ENCODE data around the gene SP6.
A peak's percentile ranks its signal among the peaks of the same experiment; 100 is the strongest.

SP6 gene

GRCh38 chr17:47878203-47879027, 27.5 kb upstream of the SP6 start:
- H4K20me1 ChIP-seq (ENCODE audit: insufficient read depth, low read length), result no peaks in the 10 kb centered on the region
- peaks cover 87% of the 10 kb centered on the region for H3K4me1 ChIP-seq (ENCODE audit: low read length)
- no peak overlapping the region for H3K4me3 ChIP-seq (ENCODE audit: low read length)
- no peaks in the 10 kb centered on the region for H3K9me3 ChIP-seq (ENCODE audit: insufficient read depth, low read length)
- H3K79me2 ChIP-seq (ENCODE audit: low read length), result no peaks in the 10 kb centered on the region
- H2AFZ ChIP-seq (ENCODE audit: low read depth, low read length), result peak overlapping the region; percentile 31; the same call in 1 of the 2 replicates
- no peaks in the 10 kb centered on the region for H3K36me3 ChIP-seq (replicated peaks; ENCODE audit: low read depth, low read length)
- TF ChIP-seq EZH2phosphoT487 (IDR thresholded peaks at IDR 0.05; ENCODE audit: low read depth), result no peak
- TF ChIP-seq CTCF (IDR thresholded peaks at IDR 0.05; ENCODE audit: low read depth, low read length), result no peak
- H3K4me2 ChIP-seq (ENCODE audit: low read length), result no peak overlapping the region
- H3K27me3 ChIP-seq (ENCODE audit: low read depth, low read length), result no peaks in the 10 kb centered on the region
- H3K9ac ChIP-seq (ENCODE audit: low read length), result peak overlapping the region; percentile 31; the same call in 1 of the 2 replicates
- peak overlapping the region; percentile 63 for H3K27ac ChIP-seq (ENCODE audit: low read length)

DNA sequence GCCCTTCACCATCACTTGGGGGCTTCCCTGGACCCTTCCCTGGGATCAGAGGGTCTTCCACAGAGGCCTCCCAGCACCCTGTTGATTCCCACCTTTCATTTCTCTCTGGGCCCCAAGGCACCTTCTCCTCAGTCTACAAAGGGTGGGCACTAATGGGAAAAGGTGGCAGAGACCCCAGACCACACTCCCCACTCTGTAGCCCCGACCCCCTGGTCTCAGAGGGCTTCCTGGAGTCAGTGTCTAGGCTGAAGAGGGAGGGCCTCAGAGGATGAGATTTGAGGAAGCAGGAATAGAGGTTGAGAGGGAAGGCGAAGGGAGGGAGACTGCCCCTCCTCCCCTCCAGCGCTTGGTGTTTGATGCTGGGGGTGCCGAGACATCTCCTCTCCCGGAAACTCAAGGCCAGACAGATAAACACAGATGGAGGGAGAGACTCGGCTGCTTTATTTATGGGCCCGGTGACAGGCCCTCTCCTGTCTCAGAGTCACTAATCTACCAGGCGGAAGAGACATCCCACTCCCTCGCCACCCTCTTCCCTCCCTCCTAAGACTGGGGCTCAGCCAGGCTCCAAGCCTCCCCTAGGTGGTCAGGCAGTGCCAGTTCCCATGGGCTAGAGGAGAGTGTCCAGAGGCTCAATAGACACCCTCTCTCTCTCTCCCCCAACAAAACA, 26.5 kb upstream of the SP6 start:
- H4K20me1 ChIP-seq (ENCODE audit: insufficient read depth, low read length), result no peaks in the 10 kb centered on the region
- TF ChIP-seq EZH2phosphoT487 (IDR thresholded peaks at IDR 0.05; ENCODE audit: low read depth), result no peak
- TF ChIP-seq CTCF (IDR thresholded peaks at IDR 0.05; ENCODE audit: low read depth, low read length), result no peak
- peak overlapping the region; percentile 31; the same call in 1 of the 2 replicates for H3K9ac ChIP-seq (ENCODE audit: low read length)
- H3K27ac ChIP-seq (ENCODE audit: low read length), result peak overlapping the region; percentile 63
- H3K4me3 ChIP-seq (ENCODE audit: low read length), result no peak overlapping the region
- H3K9me3 ChIP-seq (ENCODE audit: insufficient read depth, low read length), result no peaks in the 10 kb centered on the region
- peaks cover 91% of the 10 kb centered on the region for H3K4me1 ChIP-seq (ENCODE audit: low read length)
- no peaks in the 10 kb centered on the region for H3K27me3 ChIP-seq (ENCODE audit: low read depth, low read length)
- peak overlapping the region; percentile 21 for H3K4me2 ChIP-seq (ENCODE audit: low read length)
- H2AFZ ChIP-seq (ENCODE audit: low read depth, low read length), result peak overlapping the region; percentile 31
- no peaks in the 10 kb centered on the region for H3K36me3 ChIP-seq (replicated peaks; ENCODE audit: low read depth, low read length)
- H3K79me2 ChIP-seq (ENCODE audit: low read length), result no peaks in the 10 kb centered on the region

DNA sequence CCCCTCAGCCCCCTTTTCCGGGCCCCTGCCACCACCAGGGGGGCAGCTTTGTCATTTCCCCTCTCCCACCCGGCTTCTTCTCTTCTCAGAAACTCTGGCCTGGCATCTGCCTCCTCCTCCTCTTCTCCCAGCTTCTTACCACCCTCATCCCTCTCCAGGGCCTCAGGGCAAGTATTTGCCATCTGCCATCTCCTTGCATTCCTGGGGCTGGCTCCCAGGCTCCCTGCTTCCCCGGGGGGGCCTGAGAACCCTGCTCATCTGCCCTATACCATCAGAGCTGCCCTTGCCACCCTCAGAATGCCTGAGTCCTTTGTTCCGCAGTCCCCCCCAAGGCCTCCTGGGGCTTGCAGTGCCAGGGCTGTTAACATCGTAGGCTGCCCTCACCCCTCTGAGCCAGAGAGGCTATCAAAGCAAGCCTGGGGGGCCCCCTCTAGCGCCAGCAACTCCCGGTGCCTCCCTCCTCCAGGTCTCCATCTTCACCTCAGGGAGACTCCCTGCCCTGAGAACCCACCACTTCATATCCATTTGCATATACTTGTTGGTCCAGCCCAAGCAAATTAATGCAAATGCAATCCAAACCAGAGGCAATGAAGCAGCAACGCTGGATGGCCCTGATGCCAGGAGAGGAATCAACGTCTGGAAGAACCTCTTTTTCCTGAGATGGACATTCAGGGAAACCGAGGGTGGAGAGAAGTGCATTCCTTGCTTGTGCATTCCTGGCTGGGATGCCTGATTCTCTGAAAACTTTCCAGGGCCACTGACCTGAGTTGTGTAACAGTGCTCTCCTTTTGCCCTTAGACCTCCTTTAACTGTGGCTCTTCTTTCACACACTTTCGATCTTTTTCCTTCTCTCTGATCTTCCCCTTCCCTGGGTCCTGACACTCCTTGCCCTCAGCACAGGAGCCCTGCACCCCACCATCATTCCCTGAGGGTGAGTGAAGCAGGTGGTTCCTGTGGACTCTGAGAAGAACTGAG, 24.3 kb upstream of the SP6 start:
- H4K20me1 ChIP-seq (ENCODE audit: insufficient read depth, low read length), result no peaks in the 10 kb centered on the region
- peak overlapping the region; percentile 98 for H3K27ac ChIP-seq (ENCODE audit: low read length)
- TF ChIP-seq CTCF (IDR thresholded peaks at IDR 0.05; ENCODE audit: low read depth, low read length) (no peak), EZH2phosphoT487 (IDR thresholded peaks at IDR 0.05; ENCODE audit: low read depth) (no peak)
- H3K79me2 ChIP-seq (ENCODE audit: low read length), result no peaks in the 10 kb centered on the region
- H3K9ac ChIP-seq (ENCODE audit: low read length), result peak overlapping the region; percentile 62
- H3K36me3 ChIP-seq (replicated peaks; ENCODE audit: low read depth, low read length), result no peaks in the 10 kb centered on the region
- H3K4me2 ChIP-seq (ENCODE audit: low read length), result peak overlapping the region; percentile 50
- H3K9me3 ChIP-seq (ENCODE audit: insufficient read depth, low read length), result no peaks in the 10 kb centered on the region
- no peak overlapping the region for H2AFZ ChIP-seq (ENCODE audit: low read depth, low read length)
- no peaks in the 10 kb centered on the region for H3K27me3 ChIP-seq (ENCODE audit: low read depth, low read length)
- no peak overlapping the region for H3K4me3 ChIP-seq (ENCODE audit: low read length)
- peaks cover 92% of the 10 kb centered on the region for H3K4me1 ChIP-seq (ENCODE audit: low read length)

All from OCI-LY3 (cell line).